GM18867 (cell line): ENCODE results near the gene ERICH2.

Source experiments
- ATAC-seq: cut with Tn5 transposase; IDR thresholded peaks from one replicate; pipeline ENCODE4 v1.9.1; 2021; ENCODE audit warnings: mild to moderate bottlenecking, moderate library complexity; ENCODE audit not compliant: unreplicated experiment

Gene ERICH2

GRCh38 chr2:170830166-170830565, 60.0 kb downstream of the ERICH2 start:
- no peak for ATAC-seq

- ATAC-seq = no peak
Measured at GRCh38 chr2:170831115-170831514, 60.9 kb downstream of the ERICH2 start.

- ATAC-seq = no peak
Measured at GRCh38 chr2:170836027-170836426, 65.8 kb downstream of the ERICH2 start.

- no peak for ATAC-seq
Measured at GRCh38 chr2:170840717-170841210, 70.6 kb downstream of the ERICH2 start.

GRCh38 chr2:170842785-170843184, 72.6 kb downstream of the ERICH2 start:
- no peak for ATAC-seq

- no peak for ATAC-seq
Measured at GRCh38 chr2:170843656-170844055, 73.5 kb downstream of the ERICH2 start.

- no peak for ATAC-seq
Measured at GRCh38 chr2:170845343-170845742, 75.2 kb downstream of the ERICH2 start.

GRCh38 chr2:170846314-170846713, 76.1 kb downstream of the ERICH2 start:
- ATAC-seq = no peak

- no peak for ATAC-seq
Measured at GRCh38 chr2:170847716-170848115, 77.5 kb downstream of the ERICH2 start.
